GM12878 (cell line): Measurements from ENCODE around the gene PHC3. TPM values are rescaled to one million over a fixed set of nuclear protein-coding genes. Genes with fewer than 3 reads are reported as not detected.

Experiments
- ATAC-seq: fragments of 200-7000 bp; cut with Tn5 transposase; 3 replicates; pipeline ENCODE4 v1.9.1; 2020; ENCODE audit warnings: mild to moderate bottlenecking, moderate library complexity
- BruUV-seq: library from RNA; stranded (reverse); fragments of 400-500 nt; replicated peaks from 2 replicates; lab custom pipeline; 2021; lab: Mats Ljungman, UMichigan
- CTCF ChIA-PET: fragments of 300-600 bp; sonication (Branson Sonifier 250); formaldehyde crosslinking; extraction: SDS; loops from one replicate; lab custom pipeline; 2021; ENCODE audit warnings: inconsistent platforms; lab: Yijun Ruan, JAX
- POLR2A ChIA-PET: fragments of 350-600 bp; formaldehyde crosslinking; extraction: SDS; loops from one replicate; lab custom pipeline; 2021; ENCODE audit warnings: inconsistent platforms; lab: Charles Lee
- RAD21 ChIA-PET: fragments of 300-600 bp; sonication (Branson Sonifier 250); formaldehyde crosslinking; loops from one replicate; lab custom pipeline; 2023; ENCODE audit warnings: antibody characterized with exemption; ENCODE audit not compliant: unreplicated experiment; lab: Charles Lee
- SMC1A ChIA-PET: fragments of 300-600 bp; sonication (Branson Sonifier 250); formaldehyde crosslinking; loops from one replicate; lab custom pipeline; 2023; ENCODE audit not compliant: unreplicated experiment, uncharacterized antibody; lab: Charles Lee
- DNase-seq: peaks from one replicate; pipeline ENCODE4 v3.0.0-alpha.2; 2011; ENCODE audit warnings: low read depth, low spot score
- FAIRE-seq: peaks from 3 replicates; lab custom pipeline; 2011; peaks lifted over from hg19 to GRCh38; lab: Jason Lieb, UNC
- H2AFZ ChIP-seq: 2 replicates; pipeline ENCODE4 v1.6.0; 2011; ENCODE audit warnings: low read depth, low read length, control low read depth; ENCODE audit not compliant: control insufficient read depth
- H3K27ac ChIP-seq: 2 replicates; pipeline ENCODE4 v1.5.1; 2011; ENCODE audit warnings: control low read depth; ENCODE audit not compliant: control insufficient read depth, insufficient read depth
- H3K27me3 ChIP-seq, 2 experiments: replicated peaks in 1 of 2; 2 replicates each; pipeline versions ENCODE4 v1.6.0 to v1.6.1; 2011; ENCODE audit warnings: low read length in 1 of 2; ENCODE audit not compliant: control insufficient read depth in 2 of 2, insufficient read depth in 2 of 2
- H3K36me3 ChIP-seq, 2 experiments: 2 replicates each; pipeline ENCODE4 v1.5.1; 2011; ENCODE audit warnings: low read length in 1 of 2; ENCODE audit not compliant: control insufficient read depth in 2 of 2, insufficient read depth in 2 of 2
- H3K4me1 ChIP-seq: 2 replicates; pipeline ENCODE4 v1.6.1; 2011; ENCODE audit warnings: mild to moderate bottlenecking, low read length, moderate library complexity, mixed read lengths; ENCODE audit not compliant: control insufficient read depth, insufficient read depth
- H3K4me2 ChIP-seq: 2 replicates; pipeline ENCODE4 v1.6.0; 2011; ENCODE audit warnings: control low read depth; ENCODE audit not compliant: control insufficient read depth, insufficient read depth
- H3K4me3 ChIP-seq: fragments of 200-600 bp; sonication (generic); 2 replicates; pipeline ENCODE4 v1.5.1; 2016
- H3K79me2 ChIP-seq: 2 replicates; pipeline ENCODE4 v1.6.0; 2011; ENCODE audit warnings: low read length; ENCODE audit not compliant: control insufficient read depth, insufficient read depth
- H3K9ac ChIP-seq: 2 replicates; pipeline ENCODE4 v1.8.0; 2011; ENCODE audit warnings: low read length, control low read depth, mixed read lengths; ENCODE audit not compliant: control insufficient read depth, insufficient read depth
- H3K9me3 ChIP-seq: replicated peaks from 3 replicates; pipeline ENCODE4 v1.5.1; 2011; ENCODE audit warnings: mild to moderate bottlenecking, low read length; ENCODE audit not compliant: control insufficient read depth, insufficient read depth
- H4K20me1 ChIP-seq: 2 replicates; pipeline ENCODE4 v1.6.0; 2011; ENCODE audit not compliant: control insufficient read depth, insufficient read depth
- BACH1 ChIP-seq: fragments of 450-650 bp; IDR thresholded peaks from 2 replicates; pipeline ENCODE4 v1.6.1; 2017; ENCODE audit warnings: mild to moderate bottlenecking, borderline replicate concordance
- CEBPB ChIP-seq, 2 experiments: fragments of 150-350 bp in 1 of 2; IDR thresholded peaks; 2 replicates each; pipeline ENCODE4 v1.6.1; 2012 to 2014; ENCODE audit warnings: low read depth in 2 of 2, low read length in 2 of 2, borderline replicate concordance in 1 of 2, inconsistent platforms in 1 of 2
- EGR1 ChIP-seq, 2 experiments: IDR thresholded peaks; 1 replicate in 1 of 2; 2 replicates in 1 of 2; pipeline ENCODE4 v1.6.1; 2011 to 2012; ENCODE audit warnings: low read depth in 2 of 2, low read length in 2 of 2, borderline replicate concordance in 1 of 2, mild to moderate bottlenecking in 1 of 2, moderate library complexity in 1 of 2
- MTA3 ChIP-seq: IDR thresholded peaks from 2 replicates; pipeline ENCODE4 v1.6.1; 2012; ENCODE audit warnings: low read length, inconsistent platforms, borderline replicate concordance
- POLR2A ChIP-seq: IDR thresholded peaks from 2 replicates; pipeline ENCODE4 v1.6.1; 2011; ENCODE audit warnings: low read depth, mild to moderate bottlenecking, low read length
- RAD21 ChIP-seq: IDR thresholded peaks from 2 replicates; pipeline ENCODE4 v1.6.1; 2011; ENCODE audit warnings: mild to moderate bottlenecking, low read depth, low read length, moderate library complexity; ENCODE audit not compliant: insufficient read depth
- RAD51 ChIP-seq: fragments of 450-650 bp; IDR thresholded peaks from 2 replicates; pipeline ENCODE4 v1.6.1; 2016; ENCODE audit warnings: moderate library complexity, mild to moderate bottlenecking, inconsistent platforms
- ZBED1 ChIP-seq: IDR thresholded peaks from 2 replicates; pipeline ENCODE4 v1.6.1; 2016; ENCODE audit warnings: borderline replicate concordance
- WGBS: methylation state at CpG from one replicate; pipeline ENCODE4 v1.1.6; 2016; ENCODE audit warnings: low lambda C conversion rate; ENCODE audit not compliant: insufficient replicate concordance, insufficient coverage; ENCODE audit errors: missing lambda C conversion rate; 5-methylcytosine and 5-hydroxymethylcytosine counted together
- in situ Hi-C: fragments of 300-500 bp; cut with MboI; formaldehyde crosslinking; loops from 9 replicates; pipeline ENCODE4 v1.14.3; 2018; ENCODE audit warnings: mixed read lengths
- intact Hi-C: fragments of 100-400 bp; cut with micrococcal nuclease; formaldehyde crosslinking; loops from one replicate; pipeline ENCODE4 v1.14.2; 2022; ENCODE audit not compliant: unreplicated experiment
- polyA plus RNA-seq, 11 experiments: library from polyadenylated mRNA; depleted of rRNA in 4 of 11; unstranded in 6 of 11; stranded (reverse) in 5 of 11; fragments of >200 nt; fragmentation: Nextera tagmentation in 4 of 11; fragmentation: Illumina TruSeq in 1 of 11; extraction: Ambion mirVana in 4 of 11; extraction: Trizol in 1 of 11; gene quantifications; 1 replicate in 1 of 11; 2 replicates in 10 of 11; pipeline versions ENCODE4 v1.2.1 to v1.2.3, GENCODE V29; 2011 to 2016; ENCODE audit warnings: inconsistent platforms in 2 of 11, missing spikeins in 2 of 11, low read depth in 1 of 11
- total RNA-seq, 4 experiments: library from RNA; depleted of rRNA in 3 of 4; stranded (reverse); fragments of >200 nt in 3 of 4; fragmentation: Illumina TruSeq in 1 of 4; extraction: Trizol in 1 of 4; gene quantifications; 2 replicates each; pipeline versions ENCODE4 v1.2.1 to v1.2.3, GENCODE V29; 2013 to 2021
- TF ChIP-seq, protein P1 (sequence below), 3 experiments: IDR thresholded peaks in 2 of 3; conservative IDR thresholded peaks in 1 of 3; 2 replicates each; pipeline ENCODE4 v1.5.1; 2011; ENCODE audit warnings: low read depth in 3 of 3, low read length in 3 of 3, mild to moderate bottlenecking in 3 of 3, control low read depth in 2 of 3, moderate library complexity in 2 of 3, inconsistent platforms in 1 of 3, mixed read lengths in 1 of 3; ENCODE audit not compliant: control insufficient read depth in 2 of 3, insufficient read depth in 1 of 3; ENCODE audit errors: extremely low read depth in 1 of 3
- TF ChIP-seq, protein P2 (sequence below): fragments of 450-650 bp; IDR thresholded peaks from 2 replicates; pipeline ENCODE4 v1.6.1; 2017; ENCODE audit warnings: mild to moderate bottlenecking

The PHC3 gene
- total and polyA plus RNA-seq, 10 of the 15 experiments (the other 5 are each of a cell fraction or from before 2014, with no cell fraction given), result 3.3 to 62.3 (median 22.1) TPM

DNA sequence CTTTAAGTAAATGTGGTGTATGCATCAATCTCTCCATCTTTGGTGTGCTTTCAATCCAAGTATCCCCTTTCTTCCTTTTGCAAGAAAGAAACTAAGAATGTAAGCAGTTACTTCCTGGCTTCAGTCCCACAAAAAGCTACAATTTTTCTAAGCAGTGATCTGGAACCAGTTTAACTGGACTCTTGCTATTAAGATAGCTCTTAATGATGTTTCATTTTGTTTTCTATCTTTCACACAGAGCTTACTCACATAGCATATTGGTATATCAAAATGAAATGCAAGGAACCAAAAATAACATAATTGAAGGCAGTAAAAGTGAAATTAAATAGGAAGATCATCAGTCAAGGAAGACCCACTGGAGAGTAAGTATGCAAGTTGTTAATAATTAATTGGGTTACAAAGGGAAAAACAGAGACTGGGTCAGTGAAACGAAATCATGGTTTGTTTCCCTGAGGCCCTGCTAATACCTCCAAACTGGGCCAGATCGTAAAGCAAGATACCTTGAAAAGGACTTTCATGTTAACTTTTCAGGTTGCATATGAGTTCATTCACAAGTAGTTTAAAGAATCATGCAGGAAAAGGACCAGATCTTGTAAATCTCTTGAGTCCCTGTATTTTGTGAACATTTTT lies 101.9 kb downstream of the PHC3 start:
- Histone ChIP-seq H3K9me3 (no peaks in the 10 kb centered on the region), H3K4me2 (no peak overlapping the region), H3K36me3 (no peaks in the 10 kb centered on the region), H3K4me1 (no peaks in the 10 kb centered on the region), H3K79me2 (no peaks in the 10 kb centered on the region), H3K9ac (no peak overlapping the region), H3K4me3 (no peak overlapping the region), H4K20me1 (no peaks in the 10 kb centered on the region), H2AFZ (no peak overlapping the region), H3K27ac (no peak overlapping the region), H3K27me3 (no peaks in the 10 kb centered on the region)
- DNase-seq (no peak), FAIRE-seq (no peak), ATAC-seq (no peak)
- ChIA-PET POLR2A (no interaction called here), SMC1A (interaction anchor here (0.6 to 2.4 kb wide), 10 partner anchors 10 to 735 kb away, joined by 3 to 6 read pairs (median 4); no protein-coding TSS in a partner anchor), CTCF (interaction anchor here (1.0 to 3.8 kb wide), 10 partner anchors 11 to 732 kb away, joined by 3 to 18 read pairs (median 4); no protein-coding TSS in a partner anchor), RAD21 (no interaction called here)
- in situ Hi-C loops (no loop called here), intact Hi-C loops (no loop called here)
- no TSS peak for BruUV-seq
- TF ChIP-seq MTA3 (no peak), CEBPB (IDR thresholded peaks at IDR 0.05; ENCODE audit: borderline replicate concordance in 1 of 2, low read depth in 2 of 2, low read length in 2 of 2) (no peak), EGR1 (IDR thresholded peaks at IDR 0.05; ENCODE audit: borderline replicate concordance in 1 of 2, low read depth in 2 of 2, low read length in 2 of 2) (no peak), BACH1 (no peak)
- WGBS, result 50% methylated on average over 2 of the region's 2 CpGs

DNA sequence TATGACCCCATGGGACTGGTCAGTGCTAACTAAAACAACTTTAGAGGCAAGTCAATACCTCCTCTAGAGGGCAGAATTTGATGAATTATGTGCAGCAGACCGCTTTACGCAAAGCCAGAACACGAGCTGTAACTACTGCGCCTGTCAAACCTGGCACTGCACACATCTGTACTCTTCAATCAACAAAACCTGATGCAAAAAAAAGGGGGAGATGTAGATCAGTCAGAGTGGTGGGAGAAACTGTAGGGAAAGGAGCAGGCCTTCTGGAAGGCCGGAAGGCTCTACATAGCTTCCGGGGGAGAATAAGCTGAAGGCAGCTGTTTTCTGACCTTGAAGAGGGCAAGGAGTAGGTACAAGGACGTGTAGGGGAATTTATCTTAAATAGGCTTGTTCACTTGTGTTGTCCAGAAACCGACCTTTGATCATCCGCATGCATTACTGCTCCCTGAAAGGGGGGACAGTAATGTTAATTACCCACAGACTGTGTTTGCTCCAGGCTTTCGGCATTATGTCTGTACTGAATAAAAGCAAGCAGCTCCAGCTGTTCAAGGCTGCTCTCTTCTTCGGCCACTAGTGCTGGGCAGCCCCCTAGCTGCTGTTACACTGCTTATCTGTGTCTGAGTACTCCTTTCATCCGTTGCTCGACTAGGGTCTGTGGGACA lies 102.8 kb downstream of the PHC3 start:
- no TSS peak for BruUV-seq
- ChIA-PET CTCF (interaction anchor here (0.5 to 3.8 kb wide), 16 partner anchors 8 to 1631 kb away, joined by 3 to 18 read pairs (median 4); no protein-coding TSS in a partner anchor), RAD21 (interaction anchor here (0.8 kb wide), 1 partner anchor 333 kb away, joined by 4 read pairs; no protein-coding TSS in a partner anchor), POLR2A (interaction anchor here (1.4 kb wide), 1 partner anchor 12 kb away, joined by 4 read pairs; no protein-coding TSS in a partner anchor), SMC1A (interaction anchor here (0.6 to 2.4 kb wide), 8 partner anchors 10 to 736 kb away, joined by 3 to 6 read pairs (median 3); no protein-coding TSS in a partner anchor)
- H3K27me3 ChIP-seq, result no peaks in the 10 kb centered on the region
- H3K9me3 ChIP-seq, result no peaks in the 10 kb centered on the region
- no peak overlapping the region for H2AFZ ChIP-seq
- no peak for FAIRE-seq
- H4K20me1 ChIP-seq, result no peaks in the 10 kb centered on the region
- intact Hi-C loops (no loop called here), in situ Hi-C loops (no loop called here)
- no peak overlapping the region for H3K27ac ChIP-seq
- H3K36me3 ChIP-seq, result no peaks in the 10 kb centered on the region
- no peak overlapping the region for H3K4me3 ChIP-seq
- no peaks in the 10 kb centered on the region for H3K4me1 ChIP-seq
- no peaks in the 10 kb centered on the region for H3K79me2 ChIP-seq
- 91% methylated on average over 13 of the region's 13 CpGs for WGBS
- H3K9ac ChIP-seq, result no peak overlapping the region
- DNase-seq, result no peak
- ATAC-seq, result peak; percentile 55; the same call in 2 of the 3 replicates
- no peak overlapping the region for H3K4me2 ChIP-seq
- TF ChIP-seq, protein P1, sequence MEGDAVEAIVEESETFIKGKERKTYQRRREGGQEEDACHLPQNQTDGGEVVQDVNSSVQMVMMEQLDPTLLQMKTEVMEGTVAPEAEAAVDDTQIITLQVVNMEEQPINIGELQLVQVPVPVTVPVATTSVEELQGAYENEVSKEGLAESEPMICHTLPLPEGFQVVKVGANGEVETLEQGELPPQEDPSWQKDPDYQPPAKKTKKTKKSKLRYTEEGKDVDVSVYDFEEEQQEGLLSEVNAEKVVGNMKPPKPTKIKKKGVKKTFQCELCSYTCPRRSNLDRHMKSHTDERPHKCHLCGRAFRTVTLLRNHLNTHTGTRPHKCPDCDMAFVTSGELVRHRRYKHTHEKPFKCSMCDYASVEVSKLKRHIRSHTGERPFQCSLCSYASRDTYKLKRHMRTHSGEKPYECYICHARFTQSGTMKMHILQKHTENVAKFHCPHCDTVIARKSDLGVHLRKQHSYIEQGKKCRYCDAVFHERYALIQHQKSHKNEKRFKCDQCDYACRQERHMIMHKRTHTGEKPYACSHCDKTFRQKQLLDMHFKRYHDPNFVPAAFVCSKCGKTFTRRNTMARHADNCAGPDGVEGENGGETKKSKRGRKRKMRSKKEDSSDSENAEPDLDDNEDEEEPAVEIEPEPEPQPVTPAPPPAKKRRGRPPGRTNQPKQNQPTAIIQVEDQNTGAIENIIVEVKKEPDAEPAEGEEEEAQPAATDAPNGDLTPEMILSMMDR (IDR thresholded peaks at IDR 0.05 in 2 of 3, conservative IDR thresholded peaks at IDR 0.05 in 1 of 3; ENCODE audit: control insufficient read depth in 2 of 3, extremely low read depth in 1 of 3, insufficient read depth in 1 of 3, low read depth in 3 of 3, low read length in 3 of 3), result peak in 2 of 3 experiments; percentile 14 to 15; a peak in 1 of 6 replicates
- TF ChIP-seq, protein P2, sequence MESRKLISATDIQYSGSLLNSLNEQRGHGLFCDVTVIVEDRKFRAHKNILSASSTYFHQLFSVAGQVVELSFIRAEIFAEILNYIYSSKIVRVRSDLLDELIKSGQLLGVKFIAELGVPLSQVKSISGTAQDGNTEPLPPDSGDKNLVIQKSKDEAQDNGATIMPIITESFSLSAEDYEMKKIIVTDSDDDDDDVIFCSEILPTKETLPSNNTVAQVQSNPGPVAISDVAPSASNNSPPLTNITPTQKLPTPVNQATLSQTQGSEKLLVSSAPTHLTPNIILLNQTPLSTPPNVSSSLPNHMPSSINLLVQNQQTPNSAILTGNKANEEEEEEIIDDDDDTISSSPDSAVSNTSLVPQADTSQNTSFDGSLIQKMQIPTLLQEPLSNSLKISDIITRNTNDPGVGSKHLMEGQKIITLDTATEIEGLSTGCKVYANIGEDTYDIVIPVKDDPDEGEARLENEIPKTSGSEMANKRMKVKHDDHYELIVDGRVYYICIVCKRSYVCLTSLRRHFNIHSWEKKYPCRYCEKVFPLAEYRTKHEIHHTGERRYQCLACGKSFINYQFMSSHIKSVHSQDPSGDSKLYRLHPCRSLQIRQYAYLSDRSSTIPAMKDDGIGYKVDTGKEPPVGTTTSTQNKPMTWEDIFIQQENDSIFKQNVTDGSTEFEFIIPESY, result 0 out of 2 replicates have a peak, but pooled peaks have one; percentile 44
- peak; percentile 71; the same call in 1 of the 2 replicates for TF ChIP-seq MTA3
- TF ChIP-seq RAD21, result 0 out of 2 replicates have a peak, but pooled peaks have one; percentile 9
- no peak for TF ChIP-seq ZBED1
- peak; percentile 24; the same call in 1 of the 2 replicates for TF ChIP-seq POLR2A
- no peak for TF ChIP-seq RAD51
